ENCODE measurements around the gene ATF6. TPM values are rescaled to one million over a fixed set of nuclear protein-coding genes. Genes with fewer than 3 reads are reported as not detected.

Gene ATF6
- total RNA-seq, 2 experiments from 2014 or later, result 16.9 to 17.3 TPM

DNA sequence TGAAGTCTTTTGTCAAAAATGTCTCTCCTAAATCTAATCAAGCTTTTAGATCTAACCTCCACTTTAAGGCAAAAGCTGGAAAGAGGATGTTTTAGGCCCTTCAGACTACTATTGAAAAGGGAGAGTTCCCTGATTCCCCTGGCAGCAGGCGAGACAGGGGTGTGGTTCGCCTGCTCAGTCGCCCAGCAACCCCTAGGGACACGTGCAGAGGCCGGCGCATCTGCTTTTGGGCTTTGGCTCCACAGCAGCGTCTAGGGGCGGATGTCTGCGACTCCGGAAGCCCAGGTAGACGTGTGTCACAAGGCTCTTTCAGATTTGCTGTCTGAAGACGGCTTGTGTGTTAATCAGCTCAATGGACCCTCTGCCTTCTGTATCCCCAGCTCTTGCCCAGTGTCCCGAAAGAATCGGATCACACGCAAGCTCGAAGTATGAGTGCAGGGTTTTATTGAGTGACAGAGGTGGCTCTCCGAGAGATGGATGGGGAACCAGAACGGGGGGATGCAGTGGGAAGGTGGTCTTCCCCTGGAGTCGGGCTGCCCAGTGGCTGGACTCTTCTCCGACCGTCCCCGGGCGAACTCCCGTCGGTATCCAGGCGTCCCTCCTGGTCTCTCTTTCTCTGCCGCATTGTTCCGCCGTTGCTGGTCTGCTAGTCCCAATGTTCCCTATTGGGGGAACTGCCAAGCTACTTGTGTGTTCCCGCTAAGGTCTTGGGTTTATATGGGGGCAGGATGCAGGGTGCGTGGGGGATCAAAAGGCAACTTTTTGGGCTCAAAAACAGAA lies 212.1 kb downstream of the ATF6 start:
- Mint-ChIP-seq H3K4me1 (ENCODE audit: low read depth) (no peaks in the 10 kb centered on the region), H3K9me3 (no peaks in the 10 kb centered on the region), H3K4me3 (no peak overlapping the region), H3K36me3 (ENCODE audit: low read depth) (no peaks in the 10 kb centered on the region), H3K27ac (no peak overlapping the region), H3K27me3 (no peaks in the 10 kb centered on the region)
- POLR2A ChIA-PET, result interaction anchor here (1.1 kb wide), 1 partner anchor 46 kb away, joined by 3 read pairs; no protein-coding TSS in a partner anchor
- no peak for ATAC-seq
- CTCF ChIA-PET, result no interaction called here
- TF ChIP-seq, protein P1, sequence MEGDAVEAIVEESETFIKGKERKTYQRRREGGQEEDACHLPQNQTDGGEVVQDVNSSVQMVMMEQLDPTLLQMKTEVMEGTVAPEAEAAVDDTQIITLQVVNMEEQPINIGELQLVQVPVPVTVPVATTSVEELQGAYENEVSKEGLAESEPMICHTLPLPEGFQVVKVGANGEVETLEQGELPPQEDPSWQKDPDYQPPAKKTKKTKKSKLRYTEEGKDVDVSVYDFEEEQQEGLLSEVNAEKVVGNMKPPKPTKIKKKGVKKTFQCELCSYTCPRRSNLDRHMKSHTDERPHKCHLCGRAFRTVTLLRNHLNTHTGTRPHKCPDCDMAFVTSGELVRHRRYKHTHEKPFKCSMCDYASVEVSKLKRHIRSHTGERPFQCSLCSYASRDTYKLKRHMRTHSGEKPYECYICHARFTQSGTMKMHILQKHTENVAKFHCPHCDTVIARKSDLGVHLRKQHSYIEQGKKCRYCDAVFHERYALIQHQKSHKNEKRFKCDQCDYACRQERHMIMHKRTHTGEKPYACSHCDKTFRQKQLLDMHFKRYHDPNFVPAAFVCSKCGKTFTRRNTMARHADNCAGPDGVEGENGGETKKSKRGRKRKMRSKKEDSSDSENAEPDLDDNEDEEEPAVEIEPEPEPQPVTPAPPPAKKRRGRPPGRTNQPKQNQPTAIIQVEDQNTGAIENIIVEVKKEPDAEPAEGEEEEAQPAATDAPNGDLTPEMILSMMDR (IDR thresholded peaks at IDR 0.05), result no peak
- intact Hi-C loops (cut with micrococcal nuclease), result no loop called here
- DNase-seq, result no peak

DNA sequence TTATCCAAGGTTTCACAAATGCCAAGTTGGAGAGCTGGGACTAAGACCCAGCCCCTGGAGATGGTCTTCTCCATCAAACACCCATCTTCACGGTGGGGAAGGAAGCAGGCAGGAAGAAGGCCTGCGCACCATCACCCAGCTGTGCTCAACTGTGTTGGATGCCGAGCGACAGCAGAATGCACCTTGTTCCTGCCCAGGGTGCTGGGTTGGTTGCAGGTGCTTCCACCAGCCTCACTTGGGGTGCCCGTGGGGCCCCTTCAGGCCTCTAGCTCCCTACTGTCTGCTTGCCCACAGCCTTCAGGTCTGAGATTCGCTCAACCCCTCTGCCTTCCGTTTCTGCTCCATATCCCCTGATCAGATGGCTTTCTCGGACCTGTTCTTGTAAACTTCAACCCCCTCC lies 215.0 kb downstream of the ATF6 start:
- no peaks in the 10 kb centered on the region for H3K4me1 Mint-ChIP-seq (ENCODE audit: low read depth)
- ATAC-seq, result no peak
- no peak overlapping the region for H3K4me3 Mint-ChIP-seq
- intact Hi-C loops (cut with micrococcal nuclease), result no loop called here
- H3K27me3 Mint-ChIP-seq, result no peaks in the 10 kb centered on the region
- TF ChIP-seq, protein P1 (IDR thresholded peaks at IDR 0.05), result no peak
- ChIA-PET CTCF (interaction anchor here (0.9 to 1.2 kb wide), 2 partner anchors 82 to 188 kb away, joined by 3 to 4 read pairs; no protein-coding TSS in a partner anchor), POLR2A (no interaction called here)
- H3K27ac Mint-ChIP-seq, result no peak overlapping the region
- no peak for DNase-seq
- H3K9me3 Mint-ChIP-seq, result no peaks in the 10 kb centered on the region
- H3K36me3 Mint-ChIP-seq (ENCODE audit: low read depth), result no peaks in the 10 kb centered on the region

DNA sequence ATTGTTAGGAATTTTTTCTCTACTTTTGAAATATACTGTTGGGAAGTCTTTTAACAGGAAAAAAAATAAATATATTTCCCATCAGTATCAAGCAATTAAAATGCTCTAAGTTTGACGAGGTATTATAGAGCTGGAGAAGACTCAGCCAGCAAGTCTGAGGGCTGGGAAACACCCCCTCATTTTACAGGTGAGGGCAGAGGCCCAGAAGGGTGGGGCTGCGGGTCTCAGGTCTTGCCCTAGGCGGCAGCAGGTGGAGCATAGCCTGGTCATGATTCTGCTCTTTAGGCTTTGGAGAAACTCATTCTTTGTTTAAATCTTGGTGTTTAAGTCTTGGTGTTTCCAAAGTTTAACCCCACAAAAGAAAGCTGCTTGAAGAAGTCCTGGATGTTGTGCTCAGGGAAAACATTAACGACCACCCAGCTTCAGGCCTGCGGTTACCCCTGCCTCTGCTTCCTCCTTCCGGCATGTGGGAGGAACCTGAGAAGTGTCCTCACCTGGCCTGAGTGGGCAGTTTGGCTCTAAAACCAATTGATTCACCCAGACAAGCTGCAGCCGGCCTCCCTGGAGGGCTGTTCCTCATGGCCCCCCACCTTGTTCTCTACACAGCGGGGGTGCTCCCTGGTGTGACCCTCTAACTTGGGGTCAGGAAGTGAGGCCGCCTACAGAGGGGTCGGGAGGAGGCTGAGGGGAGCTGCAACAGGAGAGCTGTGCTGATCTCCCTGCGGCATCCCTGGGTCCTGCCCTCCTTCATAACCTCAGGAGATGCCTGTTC lies 215.8 kb downstream of the ATF6 start:
- Mint-ChIP-seq H3K9me3 (no peaks in the 10 kb centered on the region), H3K27ac (no peak overlapping the region), H3K27me3 (no peaks in the 10 kb centered on the region), H3K4me1 (ENCODE audit: low read depth) (no peaks in the 10 kb centered on the region), H3K4me3 (no peak overlapping the region), H3K36me3 (ENCODE audit: low read depth) (no peaks in the 10 kb centered on the region)
- ChIA-PET POLR2A (no interaction called here), CTCF (no interaction called here)
- ATAC-seq, result no peak
- intact Hi-C loops (cut with micrococcal nuclease), result no loop called here
- no peak for DNase-seq
- TF ChIP-seq, protein P1 (IDR thresholded peaks at IDR 0.05), result no peak

DNA sequence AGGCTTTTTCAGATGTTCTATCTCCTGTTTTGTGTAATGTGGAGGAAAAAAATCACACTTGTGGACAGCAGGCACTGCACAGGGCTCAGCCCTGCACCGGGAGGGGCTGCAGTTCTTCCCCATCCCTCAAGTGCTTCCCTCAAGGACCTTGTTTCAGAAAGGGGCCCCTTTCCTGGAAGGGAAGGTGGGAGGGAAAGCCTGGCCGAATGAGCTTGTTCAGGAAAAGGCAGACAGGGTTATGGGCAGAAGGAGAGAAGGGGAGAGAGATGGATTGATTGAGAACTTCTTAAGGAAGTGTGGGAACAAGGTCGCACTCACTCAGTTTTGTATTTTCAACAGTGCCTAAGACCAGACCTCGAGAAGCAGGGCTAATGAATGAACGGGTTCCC lies 216.4 kb downstream of the ATF6 start:
- no peak for ATAC-seq
- intact Hi-C loops (cut with micrococcal nuclease), result no loop called here
- ChIA-PET CTCF (no interaction called here), POLR2A (interaction anchor here (0.9 kb wide), 1 partner anchor 9 kb away, joined by 3 read pairs; no protein-coding TSS in a partner anchor)
- H3K9me3 Mint-ChIP-seq, result peaks cover 5% of the 10 kb centered on the region
- H3K27me3 Mint-ChIP-seq, result no peaks in the 10 kb centered on the region
- TF ChIP-seq, protein P1 (IDR thresholded peaks at IDR 0.05), result no peak
- H3K27ac Mint-ChIP-seq, result no peak overlapping the region
- no peak overlapping the region for H3K4me3 Mint-ChIP-seq
- no peaks in the 10 kb centered on the region for H3K36me3 Mint-ChIP-seq (ENCODE audit: low read depth)
- DNase-seq, result no peak
- no peaks in the 10 kb centered on the region for H3K4me1 Mint-ChIP-seq (ENCODE audit: low read depth)

DNA sequence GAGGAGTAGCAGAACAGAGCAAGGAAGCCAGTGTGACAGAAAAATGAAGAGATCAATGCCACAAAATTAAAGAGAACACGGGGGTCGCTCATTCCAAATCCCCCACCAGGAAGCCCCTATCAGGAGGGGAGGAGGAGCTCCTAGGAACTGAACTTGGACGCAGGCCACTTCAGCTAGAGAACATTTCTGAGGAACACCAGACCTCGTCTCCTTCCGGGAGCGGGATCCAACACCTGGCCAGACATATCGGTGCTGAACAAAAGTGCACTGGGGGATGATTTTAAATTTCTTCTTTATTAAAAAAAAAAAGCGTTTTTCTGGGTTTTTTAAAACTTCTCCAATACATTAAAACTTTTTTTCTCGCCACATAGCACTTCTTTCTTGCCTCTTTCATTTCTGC lies 216.8 kb downstream of the ATF6 start:
- no peak overlapping the region for H3K27ac Mint-ChIP-seq
- TF ChIP-seq, protein P1 (IDR thresholded peaks at IDR 0.05), result no peak
- no peaks in the 10 kb centered on the region for H3K27me3 Mint-ChIP-seq
- no peaks in the 10 kb centered on the region for H3K4me1 Mint-ChIP-seq (ENCODE audit: low read depth)
- no peak for DNase-seq
- peaks cover 7% of the 10 kb centered on the region for H3K9me3 Mint-ChIP-seq
- H3K4me3 Mint-ChIP-seq, result no peak overlapping the region
- no peak for ATAC-seq
- CTCF ChIA-PET, result no interaction called here
- intact Hi-C loops (cut with micrococcal nuclease), result no loop called here
- POLR2A ChIA-PET, result interaction anchor here (0.9 kb wide), 1 partner anchor 9 kb away, joined by 3 read pairs; no protein-coding TSS in a partner anchor
- no peaks in the 10 kb centered on the region for H3K36me3 Mint-ChIP-seq (ENCODE audit: low read depth)
